CD4-positive, alpha-beta T cell treated with Interleukin-2 at 100 ng/mL for 4 hours (primary cell): ENCODE results near the gene MYO9A.

ENCODE experiments used
- DNase-seq: peaks from one replicate; pipeline ENCODE4 v3.0.0-alpha.2; 2020; ENCODE audit warnings: low spot score

MYO9A gene

GRCh38 chr15:72118017-72118978, at the start of gene MYO9A, which contains the start of gene SENP8:
TSS of gene MYO9A (minus strand) at chr15:72118150. CDS start at chr15:72046563, 71,587 bp downstream.
TSS of gene SENP8 (plus strand) at chr15:72118403. CDS start at chr15:72139624, 21,221 bp downstream.
- DNase-seq: peak; percentile 98

- DNase-seq: no peak
Observed at GRCh38 chr15:72167445-72167844, 49.5 kb upstream of the MYO9A start.

GRCh38 chr15:72166716-72167417, 48.9 kb upstream of the MYO9A start:
- DNase-seq: no peak

GRCh38 chr15:72163719-72164118, 45.8 kb upstream of the MYO9A start:
- no peak for DNase-seq

GRCh38 chr15:72162569-72162968, 44.6 kb upstream of the MYO9A start:
- DNase-seq: no peak

GRCh38 chr15:72161361-72162132, 43.6 kb upstream of the MYO9A start:
- no peak for DNase-seq

GRCh38 chr15:72160696-72161245, 42.8 kb upstream of the MYO9A start:
- no peak for DNase-seq

GRCh38 chr15:72156928-72157327, 39.0 kb upstream of the MYO9A start:
- DNase-seq: no peak

- DNase-seq: peak; percentile 77
Observed at GRCh38 chr15:72155635-72156616, 38.0 kb upstream of the MYO9A start.

- DNase-seq: no peak
Observed at GRCh38 chr15:72155003-72155621, 37.2 kb upstream of the MYO9A start.

- no peak for DNase-seq
Observed at GRCh38 chr15:72154316-72154715, 36.4 kb upstream of the MYO9A start.

- DNase-seq: no peak
Observed at GRCh38 chr15:72153269-72154000, 35.5 kb upstream of the MYO9A start.

GRCh38 chr15:72147418-72147817, 29.5 kb upstream of the MYO9A start:
- DNase-seq: no peak

GRCh38 chr15:72146934-72147333, 29.0 kb upstream of the MYO9A start:
- no peak for DNase-seq

- DNase-seq: no peak
Observed at GRCh38 chr15:72146221-72146620, 28.3 kb upstream of the MYO9A start.

GRCh38 chr15:72141171-72142084, 23.5 kb upstream of the MYO9A start:
- no peak for DNase-seq

- DNase-seq: no peak
Observed at GRCh38 chr15:72140088-72140487, 22.1 kb upstream of the MYO9A start.

- no peak for DNase-seq
Observed at GRCh38 chr15:72139667-72140066, 21.7 kb upstream of the MYO9A start.
